ENCODE measurements around the gene DBH. TPM values are rescaled to one million over a fixed set of nuclear protein-coding genes. Genes with fewer than 3 reads are reported as not detected.

The DBH gene
- total and polyA plus RNA-seq, 2 of the 13 experiments (the other 11 are each of a cell fraction or from before 2014, with no cell fraction given), result not detected

DNA sequence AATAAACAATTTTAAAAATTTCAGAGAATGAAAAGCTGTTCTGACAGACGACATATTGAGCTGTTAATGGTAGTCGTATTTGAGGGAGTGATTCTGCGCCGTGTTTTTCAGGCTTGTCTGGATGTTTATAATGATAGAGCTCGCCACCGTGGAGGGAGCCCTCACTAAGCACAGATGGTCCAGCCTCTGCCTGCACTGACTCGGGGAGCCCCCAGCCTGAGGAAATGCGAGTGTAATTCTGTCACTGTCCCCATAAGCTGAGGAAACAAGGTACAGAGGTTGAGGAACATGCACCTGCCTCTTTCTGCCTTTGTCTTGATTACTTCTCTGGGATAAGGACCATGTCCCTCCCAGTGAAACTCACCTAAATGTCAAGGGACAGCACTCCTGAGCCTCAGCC, 7.4 kb upstream of the DBH start:
- no TSS peak for BruUV-seq (replicated peaks)
- FAIRE-seq, result no peak
- WGBS (ENCODE audit: low lambda C conversion rate), result 43% methylated on average over 6 of the region's 8 CpGs

More for the DNA sequence above, 7.4 kb upstream of the DBH start:
- Histone ChIP-seq H3K4me3 (replicated peaks in 1 of 3; ENCODE audit: insufficient read depth in 1 of 3, low read depth in 2 of 3, low read length in 3 of 3) (no peak overlapping the region), H3K9me3 (ENCODE audit: low read length) (no peaks in the 10 kb centered on the region; the same call in 1 of the 2 replicates), H3K36me3 (replicated peaks in 1 of 2; ENCODE audit: control insufficient read depth in 1 of 2, insufficient read depth in 2 of 2, low read length in 2 of 2) (no peaks in the 10 kb centered on the region), H3K27ac (ENCODE audit: extremely low read length, insufficient read depth, low read length) (no peak overlapping the region), H4K20me1 (ENCODE audit: insufficient read depth, low read length) (no peaks in the 10 kb centered on the region), H3K27me3 (ENCODE audit: control insufficient read depth in 1 of 2, insufficient read depth in 2 of 2, low read length in 2 of 2) (peaks cover 6 to 50% of the 10 kb centered on the region in 2 experiments; a peak in 3 of 5 replicates), H3K4me2 (ENCODE audit: low read depth, low read length) (no peak overlapping the region), H2AFZ (ENCODE audit: low read length) (no peak overlapping the region), H3K4me1 (ENCODE audit: insufficient read depth, low read length) (no peaks in the 10 kb centered on the region), H3K9ac (ENCODE audit: insufficient read depth, low read depth, low read length) (no peak overlapping the region), H3K79me2 (ENCODE audit: insufficient read depth, low read length) (no peaks in the 10 kb centered on the region)
- in situ Hi-C loops (cut with HindIII; ENCODE audit: extremely low pct_ligation_motif_present, low pct_unique_long_range_greater_than_20kb) (no loop called here), intact Hi-C loops (cut with micrococcal nuclease; ENCODE audit: unreplicated experiment) (no loop called here)
- ATAC-seq (no peak), DNase-seq (ENCODE audit: low spot score) (no peak)
- TF ChIP-seq, protein P1, sequence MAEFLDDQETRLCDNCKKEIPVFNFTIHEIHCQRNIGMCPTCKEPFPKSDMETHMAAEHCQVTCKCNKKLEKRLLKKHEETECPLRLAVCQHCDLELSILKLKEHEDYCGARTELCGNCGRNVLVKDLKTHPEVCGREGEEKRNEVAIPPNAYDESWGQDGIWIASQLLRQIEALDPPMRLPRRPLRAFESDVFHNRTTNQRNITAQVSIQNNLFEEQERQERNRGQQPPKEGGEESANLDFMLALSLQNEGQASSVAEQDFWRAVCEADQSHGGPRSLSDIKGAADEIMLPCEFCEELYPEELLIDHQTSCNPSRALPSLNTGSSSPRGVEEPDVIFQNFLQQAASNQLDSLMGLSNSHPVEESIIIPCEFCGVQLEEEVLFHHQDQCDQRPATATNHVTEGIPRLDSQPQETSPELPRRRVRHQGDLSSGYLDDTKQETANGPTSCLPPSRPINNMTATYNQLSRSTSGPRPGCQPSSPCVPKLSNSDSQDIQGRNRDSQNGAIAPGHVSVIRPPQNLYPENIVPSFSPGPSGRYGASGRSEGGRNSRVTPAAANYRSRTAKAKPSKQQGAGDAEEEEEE (CRISPR knock-in tag; IDR thresholded peaks at IDR 0.05; ENCODE audit: borderline replicate concordance), result no peak
- TF ChIP-seq SOX5 (CRISPR knock-in tag; IDR thresholded peaks at IDR 0.05; ENCODE audit: borderline replicate concordance) (no peak), SRF (IDR thresholded peaks at IDR 0.05; ENCODE audit: low read depth, low read length) (no peak), ZNF33B (CRISPR knock-in tag; IDR thresholded peaks at IDR 0.05) (no peak), ZNF431 (CRISPR knock-in tag; IDR thresholded peaks at IDR 0.05; ENCODE audit: borderline replicate concordance, low read depth) (no peak), ZSCAN29 (CRISPR knock-in tag; conservative IDR thresholded peaks at IDR 0.05) (no peak), ZNF557 (CRISPR knock-in tag; IDR thresholded peaks at IDR 0.05) (no peak), ZNF256 (CRISPR knock-in tag; conservative IDR thresholded peaks at IDR 0.05) (no peak), RARG (CRISPR knock-in tag; IDR thresholded peaks at IDR 0.05; ENCODE audit: low read depth) (no peak)
- TF ChIP-seq, protein P2, sequence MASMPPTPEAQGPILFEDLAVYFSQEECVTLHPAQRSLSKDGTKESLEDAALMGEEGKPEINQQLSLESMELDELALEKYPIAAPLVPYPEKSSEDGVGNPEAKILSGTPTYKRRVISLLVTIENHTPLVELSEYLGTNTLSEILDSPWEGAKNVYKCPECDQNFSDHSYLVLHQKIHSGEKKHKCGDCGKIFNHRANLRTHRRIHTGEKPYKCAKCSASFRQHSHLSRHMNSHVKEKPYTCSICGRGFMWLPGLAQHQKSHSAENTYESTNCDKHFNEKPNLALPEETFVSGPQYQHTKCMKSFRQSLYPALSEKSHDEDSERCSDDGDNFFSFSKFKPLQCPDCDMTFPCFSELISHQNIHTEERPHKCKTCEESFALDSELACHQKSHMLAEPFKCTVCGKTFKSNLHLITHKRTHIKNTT (CRISPR knock-in tag; IDR thresholded peaks at IDR 0.05), result no peak
- TF ChIP-seq, protein P3, sequence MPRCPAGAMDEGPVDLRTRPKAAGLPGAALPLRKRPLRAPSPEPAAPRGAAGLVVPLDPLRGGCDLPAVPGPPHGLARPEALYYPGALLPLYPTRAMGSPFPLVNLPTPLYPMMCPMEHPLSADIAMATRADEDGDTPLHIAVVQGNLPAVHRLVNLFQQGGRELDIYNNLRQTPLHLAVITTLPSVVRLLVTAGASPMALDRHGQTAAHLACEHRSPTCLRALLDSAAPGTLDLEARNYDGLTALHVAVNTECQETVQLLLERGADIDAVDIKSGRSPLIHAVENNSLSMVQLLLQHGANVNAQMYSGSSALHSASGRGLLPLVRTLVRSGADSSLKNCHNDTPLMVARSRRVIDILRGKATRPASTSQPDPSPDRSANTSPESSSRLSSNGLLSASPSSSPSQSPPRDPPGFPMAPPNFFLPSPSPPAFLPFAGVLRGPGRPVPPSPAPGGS (CRISPR knock-in tag; IDR thresholded peaks at IDR 0.05), result no peak
- POLR2A ChIA-PET, result no interaction called here
- CTCF ChIA-PET (ENCODE audit: low intra/inter-chr PET ratio, low total read pairs), result no interaction called here

Data from HepG2 (cell line).